Measurements from ENCODE around the gene MMD2.

- no peak for TF ChIP-seq CTCF (conservative IDR thresholded peaks at IDR 0.05)
- TF ChIP-seq ZFX (IDR thresholded peaks at IDR 0.05), result no peak
Observed at GRCh38 chr7:4882169-4883032, 76.6 kb downstream of the MMD2 start.
